Frontal cortex (tissue), 4 donors: ENCODE data around the gene SLC25A34. TPM values are rescaled to one million over a fixed set of nuclear protein-coding genes. Genes with fewer than 3 reads are reported as not detected.

ENCODE experiments used
- DNase-seq, 2 donors: peaks; one replicate each; pipeline ENCODE4 v3.0.0; 2012; ENCODE audit warnings: low spot score in 2 of 2
- FAIRE-seq: peaks from 2 replicates; lab custom pipeline; 2012; peaks lifted over from hg19 to GRCh38; lab: Jason Lieb, UNC
- total RNA-seq: library from RNA; depleted of rRNA; stranded (reverse); fragments of >200 nt; gene quantifications from one replicate; pipeline ENCODE4 v1.2.3, GENCODE V29; 2014
- donor health status: control.
- donor health status: control.
- donor health status: control.

Gene SLC25A34
- total RNA-seq, 1 donor from 2014 or later = not detected

DNA sequence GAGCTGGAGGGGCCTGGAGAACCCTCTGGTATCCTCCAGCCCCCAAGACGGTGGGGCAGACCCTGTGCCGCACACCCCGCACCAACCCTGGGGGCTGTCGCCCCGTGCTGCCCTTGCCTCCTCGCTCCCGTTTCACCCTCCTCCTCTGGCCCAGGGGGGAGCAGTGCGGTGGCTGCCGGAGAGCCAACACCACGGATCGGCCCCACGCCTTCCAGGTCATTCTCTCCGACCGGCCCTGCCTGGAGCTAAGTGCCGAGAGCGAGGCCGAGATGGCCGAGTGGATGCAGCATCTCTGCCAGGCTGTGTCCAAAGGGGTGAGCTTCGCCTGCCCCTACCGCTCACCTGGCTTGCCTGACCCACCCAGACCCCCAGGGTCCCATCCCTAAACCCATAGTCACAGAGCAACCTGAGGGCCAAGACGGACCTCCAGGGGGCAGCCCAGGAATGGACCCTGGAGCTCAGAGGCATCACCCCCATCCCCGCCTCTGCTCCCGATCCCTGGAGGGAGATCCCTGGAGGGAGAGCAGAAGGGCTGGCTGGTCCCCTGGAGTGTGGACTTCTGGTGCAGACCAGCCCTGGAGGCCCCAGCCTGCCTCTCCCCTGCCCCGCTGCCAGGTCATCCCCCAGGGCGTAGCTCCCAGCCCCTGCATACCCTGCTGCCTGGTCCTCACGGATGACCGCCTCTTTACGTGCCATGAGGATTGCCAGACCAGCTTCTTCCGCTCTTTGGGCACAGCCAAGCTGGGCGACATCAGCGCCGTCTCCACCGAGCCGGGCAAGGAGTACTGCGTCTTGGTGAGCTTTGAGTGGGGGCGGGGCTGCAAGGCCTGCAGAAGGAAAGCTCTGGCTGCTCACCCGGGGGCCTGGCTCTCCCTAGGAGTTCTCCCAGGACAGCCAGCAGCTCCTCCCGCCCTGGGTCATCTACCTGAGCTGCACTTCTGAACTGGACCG is 4.0 kb upstream of the SLC25A34 start:
- FAIRE-seq = no peak
- no peak for DNase-seq

DNA sequence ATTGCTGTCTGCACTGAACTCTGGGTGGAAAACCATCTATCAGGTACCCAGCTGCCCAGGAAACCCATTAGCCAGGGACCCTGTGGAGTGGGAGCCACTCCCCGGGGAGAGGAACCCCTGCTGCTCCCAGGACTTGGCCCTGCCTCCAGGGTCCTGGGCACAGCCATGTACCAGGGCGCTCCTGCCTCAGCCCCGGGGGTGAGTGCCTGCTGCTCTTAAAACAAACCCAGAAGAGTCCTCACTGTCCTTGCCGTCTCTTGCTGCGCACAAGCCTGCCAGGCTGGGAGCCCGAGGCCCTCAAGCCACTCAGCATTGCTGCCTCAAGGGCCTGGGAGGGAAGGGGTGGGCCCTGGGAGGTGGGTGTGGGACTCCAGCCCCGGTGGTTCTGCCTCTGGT is 3.4 kb upstream of the SLC25A34 start:
- DNase-seq (no peak), FAIRE-seq (no peak)

DNA sequence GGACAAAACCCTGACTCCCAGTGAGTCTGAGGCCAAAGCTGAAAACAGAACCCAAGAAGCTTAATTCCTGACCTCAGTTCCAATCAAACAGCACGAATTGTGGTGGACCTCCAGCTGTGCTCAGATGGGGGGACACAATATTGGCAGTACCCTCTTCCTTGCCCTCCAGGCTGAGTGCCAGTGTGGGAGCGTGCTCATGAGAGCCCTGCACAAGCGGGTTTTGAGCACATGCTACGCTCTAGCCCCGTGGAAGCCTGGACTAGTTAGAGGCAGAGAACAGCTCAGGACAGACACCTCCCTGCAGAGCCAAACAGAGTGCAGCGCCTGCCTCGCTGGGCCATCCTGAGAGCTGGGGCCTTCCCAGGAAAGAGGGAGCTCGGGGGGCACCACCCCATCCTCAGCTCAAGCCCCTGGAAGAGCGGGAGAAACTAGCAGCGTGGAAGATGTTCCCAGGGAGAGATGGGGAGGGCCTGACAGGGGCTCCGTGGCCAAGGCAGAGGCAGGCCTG is 2.8 kb upstream of the SLC25A34 start:
- no peak for FAIRE-seq

DNA sequence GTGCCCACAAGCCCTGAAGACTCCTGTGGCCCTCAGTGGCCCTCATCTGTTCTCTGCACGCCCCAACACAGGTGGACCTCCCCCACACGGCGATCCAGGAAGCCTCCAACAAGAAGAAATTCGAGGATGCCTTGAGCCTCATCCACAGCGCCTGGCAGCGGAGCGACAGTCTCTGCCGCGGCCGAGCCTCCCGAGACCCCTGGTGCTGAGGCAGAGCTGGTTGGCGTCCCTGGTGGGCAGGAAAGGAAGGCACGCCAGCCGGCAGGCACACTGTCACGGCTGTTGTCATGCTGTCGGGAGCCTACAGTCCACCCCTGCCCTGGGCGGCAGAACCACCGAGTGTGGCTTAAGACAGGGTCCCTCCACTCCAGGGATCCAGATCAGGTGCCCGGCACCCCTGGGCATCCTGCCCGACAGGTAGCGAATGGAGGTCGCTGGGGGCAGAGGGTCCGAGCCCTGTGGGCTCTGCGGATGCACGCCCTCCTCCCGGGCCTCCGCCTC is 2.3 kb upstream of the SLC25A34 start:
- DNase-seq = no peak

More for the DNA sequence above, 2.8 kb upstream of the SLC25A34 start:
- no peak for DNase-seq

DNA sequence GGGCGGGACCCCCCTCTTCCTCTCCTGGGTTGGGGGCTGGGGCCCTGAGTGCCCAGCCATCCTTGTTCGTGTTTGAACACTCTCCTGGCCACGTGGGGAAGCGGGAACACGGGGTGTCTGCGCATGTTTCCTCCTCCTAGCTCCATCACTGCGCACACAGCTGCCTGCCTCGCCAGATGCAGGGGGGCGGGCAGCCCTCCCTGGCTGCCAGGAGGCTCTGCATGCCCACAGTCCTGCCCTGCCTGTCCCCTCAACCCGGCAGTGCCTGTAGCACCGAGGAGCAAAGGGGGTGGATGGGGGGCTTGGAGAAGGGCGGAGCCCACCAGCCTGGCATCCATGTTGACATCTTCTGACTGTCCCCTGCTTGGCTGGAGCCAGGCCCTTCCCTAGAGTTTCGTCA is 1.8 kb upstream of the SLC25A34 start:
- no peak for DNase-seq
- FAIRE-seq = no peak

More for the DNA sequence above, 2.3 kb upstream of the SLC25A34 start:
- no peak for FAIRE-seq

DNA sequence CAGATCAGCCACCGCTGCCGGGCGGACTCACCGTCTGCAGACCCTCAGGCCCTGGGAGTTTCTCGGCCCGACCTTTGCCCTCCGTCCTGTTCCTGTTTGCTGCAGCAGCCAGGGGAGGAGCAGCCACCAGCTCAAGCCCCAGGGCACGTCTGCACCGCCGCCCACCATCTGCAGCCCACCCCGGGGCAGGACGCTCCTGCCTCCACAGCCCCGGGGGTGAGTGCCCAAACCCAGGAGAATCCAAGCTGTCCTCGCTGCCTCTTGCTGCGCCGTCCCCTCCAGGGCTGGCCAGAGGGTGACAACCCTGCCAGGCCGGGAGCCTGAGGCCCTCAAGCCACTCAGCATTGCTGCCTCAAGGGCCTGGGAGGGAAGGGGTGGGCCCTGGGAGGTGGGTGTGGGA is 1.2 kb upstream of the SLC25A34 start:
- DNase-seq (no peak), FAIRE-seq (no peak)

DNA sequence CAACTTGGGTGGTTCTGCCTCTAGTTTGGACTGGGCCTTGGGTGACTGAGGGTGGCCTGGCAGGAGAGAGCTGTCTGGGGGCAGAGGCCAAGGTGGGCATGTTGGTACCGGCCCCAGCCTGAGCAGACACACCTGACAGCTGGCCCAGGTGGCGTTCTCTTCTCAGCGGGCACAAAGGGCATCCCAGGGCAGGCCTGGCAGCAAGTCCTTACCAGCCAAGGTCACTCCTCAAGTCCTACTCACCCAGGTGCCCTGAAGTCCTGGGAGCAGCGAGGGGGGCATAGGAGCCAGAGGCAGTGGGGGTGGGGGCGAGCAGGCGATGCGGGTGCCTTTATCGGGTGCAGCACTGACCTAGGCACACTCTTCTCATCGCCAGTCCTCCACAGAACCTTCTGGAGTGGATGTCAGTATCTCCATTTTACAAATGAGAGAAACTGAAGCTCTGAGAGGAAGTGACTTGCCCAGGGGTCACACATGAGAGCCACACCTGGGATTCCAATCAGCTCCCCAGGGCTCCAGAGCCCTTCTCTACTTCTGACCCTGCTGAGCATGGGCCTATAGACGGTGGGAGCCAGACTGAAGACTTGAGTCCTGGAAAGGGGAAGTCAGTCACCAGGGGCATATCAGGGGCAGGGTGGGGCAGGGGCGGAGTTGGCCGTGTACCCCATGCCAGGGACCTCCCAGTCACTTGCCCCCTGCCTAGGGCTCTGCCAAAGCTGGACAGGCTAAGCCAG is 587 bp upstream of the SLC25A34 start:
- DNase-seq (no peak), FAIRE-seq (no peak)

DNA sequence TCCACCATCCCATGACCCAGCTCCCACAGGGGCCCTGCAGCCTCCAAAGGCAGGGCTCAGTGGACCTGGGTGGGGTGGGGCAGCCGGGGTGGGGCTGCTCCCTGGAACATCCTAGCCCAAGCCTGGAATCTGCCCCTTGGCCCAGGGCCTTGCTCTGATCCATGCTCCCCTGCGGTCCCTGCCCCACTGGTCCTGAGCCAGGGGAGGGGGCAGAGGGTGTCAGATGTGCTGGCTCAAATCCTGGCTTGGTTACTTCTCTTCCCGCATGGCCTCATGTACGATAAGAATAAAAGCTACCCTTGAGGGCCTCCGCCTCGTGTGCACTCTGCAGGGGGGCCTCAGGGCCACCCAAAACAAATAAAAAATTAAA is 819 bp downstream of the SLC25A34 start:
- FAIRE-seq = no peak
- DNase-seq = no peak

DNA sequence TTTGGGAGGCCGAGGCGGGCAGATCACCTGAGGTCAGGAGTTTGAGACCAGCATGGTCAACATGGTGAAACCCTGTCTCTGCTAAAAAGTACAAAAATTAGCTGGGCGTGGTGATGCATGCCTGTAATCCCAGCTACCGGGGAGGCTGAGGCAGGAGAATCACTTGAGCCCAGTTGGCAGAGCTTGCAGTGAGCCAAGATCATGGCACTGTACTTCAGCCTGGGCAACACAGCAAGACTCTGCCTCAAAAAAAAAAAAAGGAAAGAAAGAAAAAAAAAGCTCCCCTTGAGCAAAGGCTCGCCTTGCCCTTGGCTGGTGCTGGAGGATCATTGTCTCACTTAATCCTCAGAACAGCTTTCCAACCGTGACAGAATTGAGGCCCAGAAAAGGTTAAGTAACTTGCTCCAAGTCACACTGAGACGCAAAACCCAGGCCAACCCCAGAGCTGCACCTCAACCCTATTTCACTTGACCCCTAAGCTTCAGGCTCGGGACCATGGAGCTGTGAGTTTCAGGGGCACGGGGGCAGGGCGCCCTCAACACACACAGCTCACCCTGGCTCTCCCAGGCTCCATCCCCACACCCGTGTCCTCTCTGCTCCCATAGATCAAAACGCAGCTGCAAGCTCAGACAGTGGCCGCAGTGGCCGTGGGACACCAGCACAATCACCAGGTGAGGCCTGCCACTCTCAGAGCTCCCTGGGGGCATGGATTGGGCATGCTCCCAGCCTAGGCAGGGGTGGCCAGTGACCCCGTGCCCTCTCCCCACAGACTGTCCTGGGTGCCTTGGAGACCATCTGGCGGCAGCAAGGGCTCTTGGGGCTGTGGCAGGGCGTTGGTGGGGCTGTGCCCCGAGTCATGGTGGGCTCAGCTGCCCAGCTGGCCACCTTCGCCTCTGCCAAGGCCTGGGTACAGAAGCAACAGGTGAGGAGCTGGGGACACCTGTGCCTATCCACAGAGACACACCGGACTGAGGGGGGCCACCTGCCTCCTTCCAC is 1.6 kb downstream of the SLC25A34 start:
- DNase-seq (no peak), FAIRE-seq (no peak)

DNA sequence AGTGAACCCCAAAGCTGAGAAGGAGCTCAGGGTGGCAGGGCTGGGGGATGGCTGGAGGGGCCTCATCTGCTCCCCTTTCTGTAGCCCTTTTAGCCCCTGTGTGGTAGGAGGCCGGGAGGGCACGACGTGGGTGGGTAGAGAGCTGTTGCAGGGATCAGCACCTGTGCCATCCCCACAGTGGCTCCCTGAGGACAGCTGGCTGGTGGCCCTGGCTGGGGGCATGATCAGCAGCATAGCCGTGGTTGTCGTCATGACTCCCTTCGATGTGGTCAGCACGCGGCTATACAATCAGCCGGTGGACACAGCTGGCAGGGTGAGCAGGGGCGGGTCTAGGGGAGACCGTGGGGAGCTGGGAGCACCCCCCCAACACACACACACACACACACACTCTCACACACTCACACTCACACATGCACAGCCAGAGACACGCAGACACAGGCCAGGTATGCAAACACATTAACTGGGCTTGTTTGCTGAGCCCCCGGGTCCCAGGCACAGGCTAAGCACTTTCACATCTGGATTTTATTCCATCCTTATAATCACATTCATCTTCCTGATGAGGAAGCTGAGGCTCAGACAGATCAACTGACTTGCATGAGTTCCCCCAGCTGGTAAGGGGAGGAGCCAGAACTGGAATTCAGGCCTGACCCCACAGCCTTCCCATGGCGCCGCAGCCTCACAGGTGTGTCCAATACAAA is 2.5 kb downstream of the SLC25A34 start:
- DNase-seq (no peak), FAIRE-seq (no peak)

DNA sequence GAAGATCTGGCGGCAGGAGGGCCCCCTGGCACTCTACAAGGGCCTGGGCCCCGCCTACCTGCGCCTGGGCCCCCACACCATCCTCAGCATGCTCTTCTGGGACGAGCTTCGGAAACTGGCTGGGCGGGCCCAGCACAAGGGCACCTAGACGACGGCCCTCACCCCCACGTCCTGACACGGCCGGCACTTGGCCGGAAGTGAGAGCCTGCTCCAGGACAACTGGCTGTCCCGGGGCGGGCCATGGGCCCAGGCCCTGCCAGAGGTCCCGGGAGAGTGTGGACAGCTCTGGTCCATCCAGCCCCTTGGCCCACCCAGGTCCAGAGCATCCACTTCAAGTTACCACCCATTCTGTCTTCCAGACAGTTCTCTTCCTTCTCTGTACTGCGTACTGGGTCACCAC is 3.2 kb downstream of the SLC25A34 start:
- no peak for DNase-seq
- no peak for FAIRE-seq

DNA sequence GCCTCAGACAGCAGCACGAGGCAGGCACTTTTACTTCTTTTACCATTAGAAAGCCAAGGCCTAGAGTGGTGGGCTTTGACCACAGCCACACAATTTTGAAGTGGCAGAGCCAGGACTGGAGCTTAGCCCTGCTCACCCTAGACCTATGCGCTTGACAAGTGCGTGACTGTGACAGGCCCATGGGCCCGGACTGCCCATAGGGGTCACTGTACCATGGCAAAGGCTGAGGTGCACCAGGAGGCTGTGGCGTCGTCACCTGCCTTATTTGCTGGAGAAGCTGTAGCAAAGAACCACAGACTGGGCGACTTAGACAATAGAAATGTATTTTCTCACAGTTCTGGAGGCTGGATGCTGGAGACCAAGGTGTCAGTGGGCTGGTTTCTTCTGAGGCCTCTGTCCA is 3.7 kb downstream of the SLC25A34 start:
- no peak for DNase-seq

DNA sequence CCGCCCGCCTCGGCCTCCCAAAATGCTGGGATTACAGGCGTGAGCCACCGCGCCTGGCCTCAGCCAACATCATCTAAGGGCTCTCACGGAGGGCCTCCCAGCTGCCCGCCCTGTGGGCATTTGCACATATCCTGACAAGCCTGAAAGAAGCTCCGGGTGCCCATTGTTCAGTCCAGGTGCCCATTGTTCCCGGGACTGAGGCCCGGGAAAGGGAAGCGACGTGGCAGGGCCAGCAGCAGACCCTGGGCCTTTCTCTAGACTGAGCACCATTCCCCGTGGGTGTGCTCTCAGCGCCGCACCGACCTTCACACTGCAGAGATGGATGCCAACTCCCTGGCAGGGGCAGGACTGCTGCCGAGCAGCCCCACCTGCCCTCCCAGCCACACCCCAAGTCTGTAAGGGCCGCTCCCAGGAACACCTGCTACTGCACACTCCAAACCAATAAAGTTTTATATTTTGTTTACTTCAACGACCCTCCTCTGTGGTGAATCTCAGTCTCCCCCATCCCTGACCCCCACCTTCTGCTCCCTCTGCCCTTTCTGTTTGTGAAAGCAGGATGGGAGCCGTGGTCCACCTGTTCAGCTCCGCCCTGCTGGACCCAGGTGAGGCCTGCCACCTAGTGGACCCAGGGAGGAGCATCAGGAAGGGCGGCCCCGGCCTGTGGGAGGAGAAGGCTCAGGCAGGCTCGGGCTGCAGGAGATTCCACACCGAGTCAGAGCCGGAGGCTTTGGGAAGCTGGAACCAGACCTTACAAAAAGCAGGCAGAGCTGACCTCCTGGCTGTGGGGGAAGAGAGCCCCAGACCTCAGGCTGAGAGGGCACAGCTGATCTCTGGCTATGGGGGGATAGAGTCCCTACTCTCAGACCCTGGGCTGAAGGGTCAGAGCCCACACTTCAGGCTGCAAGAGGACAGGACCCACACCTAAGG is 5.1 kb downstream of the SLC25A34 start:
- FAIRE-seq = no peak
- DNase-seq = peak; percentile 60 to 79

More for the DNA sequence above, 3.7 kb downstream of the SLC25A34 start:
- FAIRE-seq = no peak

DNA sequence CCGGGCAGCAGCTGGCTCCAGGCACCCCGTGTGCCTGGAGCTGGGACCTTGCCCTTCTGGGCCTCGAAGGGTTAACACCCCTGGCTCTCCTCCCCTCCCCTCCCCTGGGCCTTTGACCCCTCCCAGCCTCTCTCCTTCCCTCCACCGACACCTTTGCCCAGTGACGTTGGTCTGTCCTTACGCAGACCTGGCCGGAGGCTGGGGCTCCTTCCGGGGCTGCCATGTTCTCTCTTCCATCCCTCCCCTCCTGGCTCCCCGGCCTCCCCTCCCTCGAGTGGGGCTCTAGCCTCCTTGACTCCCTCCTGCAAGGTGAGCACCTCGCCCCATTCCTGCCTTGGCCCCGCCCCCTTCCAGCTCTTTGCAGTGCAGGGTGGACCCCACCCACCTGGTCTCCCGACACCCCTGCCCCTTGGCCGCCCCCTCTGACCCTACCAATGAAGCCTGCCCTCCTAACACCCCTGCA is 6.3 kb downstream of the SLC25A34 start, which contains the start of gene TMEM82:
Gene TMEM82, plus strand, starts transcription at position 161 of the 463 bp plus-strand sequence. Its CDS starts 61 bp downstream, at position 222.
- FAIRE-seq (no peak), DNase-seq (no peak)

DNA sequence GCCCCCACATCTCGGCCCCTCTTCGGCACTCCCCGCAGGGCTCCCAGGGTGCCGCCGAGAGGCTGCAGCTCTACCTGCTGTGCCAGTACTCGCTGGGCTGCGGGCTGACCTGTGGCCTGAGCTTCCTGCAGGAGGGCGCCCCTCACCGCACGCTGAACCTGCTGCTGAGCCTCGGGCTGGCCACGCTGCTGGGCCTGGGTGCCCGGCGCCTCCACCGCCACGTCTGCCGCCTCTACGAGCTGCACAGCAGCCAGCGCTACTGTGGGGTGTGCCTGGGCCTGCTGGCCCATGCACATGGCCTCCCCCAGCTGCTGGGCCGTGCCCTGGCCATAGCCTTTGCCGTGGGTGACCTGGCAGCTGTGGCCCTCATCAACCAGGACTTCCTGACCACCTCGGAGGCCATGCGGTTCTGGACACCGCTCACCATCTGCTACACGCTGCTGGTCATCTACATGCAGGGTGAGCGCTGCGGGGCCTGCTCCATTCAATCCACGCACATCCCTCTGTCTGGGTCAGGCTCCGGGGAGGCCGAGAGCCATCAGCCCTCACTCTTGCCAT is 8.1 kb downstream of the SLC25A34 start:
- no peak for FAIRE-seq
- no peak for DNase-seq

DNA sequence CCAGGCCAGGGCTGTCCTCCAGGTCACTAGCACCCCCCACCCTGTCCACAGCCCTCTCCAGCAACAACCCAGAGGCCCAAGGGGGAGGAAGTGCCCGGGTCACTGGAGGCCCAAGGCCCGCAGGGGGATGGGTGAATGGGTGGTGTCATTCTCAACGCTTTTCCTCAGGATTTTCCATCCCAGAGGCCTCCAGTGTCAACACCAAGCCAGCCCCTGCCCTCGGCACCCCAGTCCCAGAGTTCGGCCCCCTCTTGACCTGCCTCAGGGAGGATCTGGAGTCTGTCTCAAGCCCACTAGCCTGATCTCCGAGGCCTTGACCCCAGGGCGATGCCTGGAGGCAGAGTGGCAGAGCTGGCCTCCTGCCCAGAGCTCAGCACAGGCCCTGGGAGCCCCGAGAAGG is 11.3 kb downstream of the SLC25A34 start:
- FAIRE-seq (no peak), DNase-seq (no peak)

DNA sequence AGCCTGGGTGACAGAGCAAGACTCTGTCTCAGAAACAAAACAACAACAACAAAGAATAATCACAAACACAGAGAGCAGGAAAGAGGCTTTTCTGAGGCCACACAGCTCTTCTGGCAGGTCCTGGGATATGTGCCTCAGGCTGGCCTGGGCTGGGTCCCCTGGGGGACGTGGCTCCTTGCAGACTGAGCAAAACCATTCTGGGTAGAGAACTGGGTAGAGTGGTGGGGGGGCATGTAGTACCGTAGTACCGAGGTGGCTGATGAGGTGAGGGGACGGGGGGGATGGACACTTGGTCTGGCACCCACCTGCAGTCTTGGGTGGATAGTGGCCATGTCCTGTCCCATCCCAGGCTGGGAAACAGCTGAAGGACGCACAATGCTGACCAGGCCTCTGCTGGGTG is 12.2 kb downstream of the SLC25A34 start:
- DNase-seq = no peak

More for the DNA sequence above, 12.2 kb downstream of the SLC25A34 start:
- FAIRE-seq = no peak
